GM21717 (cell line): Measurements from ENCODE around the gene FARP1.

ENCODE experiments used
- ATAC-seq: cut with Tn5 transposase; IDR thresholded peaks from one replicate; pipeline ENCODE4 v1.9.1; 2021; ENCODE audit warnings: mild to moderate bottlenecking, moderate library complexity; ENCODE audit not compliant: unreplicated experiment

The FARP1 gene

DNA sequence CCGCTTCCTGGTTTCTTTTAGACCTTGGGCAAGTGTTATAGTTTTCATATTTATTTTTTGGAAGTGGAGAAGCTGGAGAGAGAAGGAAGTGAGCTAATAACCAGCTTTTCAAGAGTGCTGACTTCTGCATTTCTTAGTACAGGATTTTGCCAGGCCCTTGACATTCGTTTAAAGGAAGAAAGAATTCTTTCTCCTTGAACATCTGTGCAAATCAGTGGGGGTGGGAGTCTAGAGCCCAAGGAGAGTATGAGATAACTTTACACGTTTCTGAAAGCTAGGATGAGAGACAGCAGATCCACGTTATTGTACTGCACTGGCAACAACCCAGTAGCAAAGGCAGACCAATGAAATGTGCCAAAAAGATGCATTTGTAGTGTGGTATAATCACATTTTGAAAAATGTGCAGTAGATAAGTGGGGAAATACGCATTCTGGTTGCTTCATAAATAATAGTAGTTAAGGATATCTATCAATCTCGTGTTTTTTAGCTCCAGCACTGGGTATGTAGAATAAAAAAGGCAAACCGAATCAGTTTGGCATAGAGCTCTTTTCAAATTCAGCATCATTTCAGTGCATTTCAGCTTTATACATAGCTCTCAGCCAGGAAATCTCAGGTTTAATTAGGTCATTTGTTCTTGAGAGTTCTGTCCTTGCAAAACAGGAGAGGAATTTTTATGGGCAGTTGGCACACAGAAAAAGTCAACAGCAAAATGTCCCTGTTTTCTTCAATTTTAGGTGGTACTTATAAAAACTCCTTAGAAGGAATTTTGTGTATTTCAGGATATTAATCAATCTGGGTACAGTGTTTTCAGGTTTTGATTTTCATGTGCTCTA is 29.9 kb downstream of the FARP1 start:
- ATAC-seq = no peak

DNA sequence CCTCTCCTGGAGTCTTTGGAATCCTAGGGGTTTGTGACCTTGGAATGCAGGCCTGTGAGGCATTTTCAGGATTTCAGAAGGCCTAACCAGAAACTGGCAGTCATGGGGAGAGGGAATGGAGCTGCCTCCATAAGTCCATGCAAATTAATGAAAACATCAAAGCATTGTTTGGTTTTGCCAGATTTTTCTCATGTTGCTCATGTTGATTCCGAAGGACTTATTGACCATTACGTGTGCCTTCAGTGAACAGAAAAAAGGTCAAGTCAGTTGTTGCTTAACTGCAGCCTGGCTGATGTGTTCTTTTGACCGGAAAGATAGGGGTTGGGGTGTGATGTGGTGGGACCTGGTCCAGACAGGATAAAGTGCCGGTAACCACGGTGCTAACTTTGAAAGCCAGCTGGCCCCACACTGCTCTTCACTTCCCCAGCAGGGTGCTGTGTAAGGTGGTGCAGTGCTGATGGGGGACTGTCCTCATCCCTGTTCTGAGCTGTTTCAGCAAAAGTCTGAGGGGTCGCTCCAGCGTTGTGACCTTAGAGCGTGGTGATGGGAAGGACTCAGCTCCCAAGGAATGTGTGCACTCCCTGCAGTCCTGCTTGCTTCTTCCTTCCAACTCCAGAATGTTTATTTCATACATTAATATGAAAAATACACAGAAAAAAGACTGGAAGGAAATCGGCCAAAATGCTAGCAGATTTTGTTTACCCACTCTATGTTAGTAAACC is 30.7 kb downstream of the FARP1 start:
- ATAC-seq = no peak

DNA sequence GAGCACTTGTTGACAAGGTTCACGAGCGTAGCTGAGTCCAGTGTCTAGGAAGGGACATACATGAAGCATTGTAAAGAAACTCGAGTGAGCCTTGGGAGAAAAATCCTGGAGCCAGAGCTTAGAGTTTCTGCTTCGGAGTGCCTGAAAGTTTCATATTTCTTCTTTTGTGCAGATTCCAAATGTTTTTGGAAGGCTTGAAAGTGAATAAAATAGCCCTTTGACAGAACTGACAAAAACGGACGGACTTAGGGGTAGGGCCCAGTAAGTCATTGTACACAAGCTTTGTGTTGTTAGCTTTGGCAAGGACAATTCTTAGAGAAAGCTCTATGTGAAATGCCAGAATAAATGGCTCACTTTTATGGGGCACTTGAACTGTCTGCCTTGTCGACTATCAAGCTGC is 31.4 kb downstream of the FARP1 start:
- no peak for ATAC-seq

DNA sequence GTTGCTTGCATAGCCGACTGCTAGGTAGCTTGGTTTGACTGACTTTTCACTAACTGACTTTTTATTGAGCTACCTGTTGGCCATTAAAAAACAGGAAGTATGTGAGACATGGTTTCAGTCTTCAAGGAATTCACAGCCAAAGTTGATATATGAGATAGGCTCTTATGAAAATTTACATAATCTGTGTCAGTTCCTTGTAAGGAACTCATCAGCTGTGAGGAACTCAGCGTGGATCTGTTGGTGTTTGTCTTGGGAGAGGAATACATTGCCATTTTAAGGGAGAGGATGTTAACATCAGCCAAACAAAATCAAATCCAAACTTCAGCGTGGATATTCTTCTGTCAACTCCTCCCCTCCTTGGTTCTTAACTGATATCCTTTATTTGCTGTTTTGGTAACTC is 32.1 kb downstream of the FARP1 start:
- no peak for ATAC-seq

DNA sequence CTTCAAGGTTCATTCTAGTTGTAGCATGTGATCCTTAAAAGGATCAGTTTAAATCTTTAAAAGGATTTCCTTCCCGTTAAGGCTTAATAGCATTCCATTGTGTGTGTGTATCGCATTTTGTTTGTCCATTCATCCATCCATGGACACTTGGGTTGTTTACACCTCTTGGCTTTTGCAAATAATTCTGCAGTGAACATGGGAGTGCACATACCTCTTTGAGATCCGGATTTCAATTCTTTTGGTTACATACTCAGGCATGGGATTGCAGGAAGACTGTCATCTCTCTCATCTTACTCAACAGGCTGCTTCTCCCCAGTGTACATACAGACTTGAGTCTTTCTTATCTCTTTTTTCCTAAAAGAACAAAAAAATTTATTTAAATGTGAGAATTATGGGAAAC is 32.9 kb downstream of the FARP1 start:
- no peak for ATAC-seq

DNA sequence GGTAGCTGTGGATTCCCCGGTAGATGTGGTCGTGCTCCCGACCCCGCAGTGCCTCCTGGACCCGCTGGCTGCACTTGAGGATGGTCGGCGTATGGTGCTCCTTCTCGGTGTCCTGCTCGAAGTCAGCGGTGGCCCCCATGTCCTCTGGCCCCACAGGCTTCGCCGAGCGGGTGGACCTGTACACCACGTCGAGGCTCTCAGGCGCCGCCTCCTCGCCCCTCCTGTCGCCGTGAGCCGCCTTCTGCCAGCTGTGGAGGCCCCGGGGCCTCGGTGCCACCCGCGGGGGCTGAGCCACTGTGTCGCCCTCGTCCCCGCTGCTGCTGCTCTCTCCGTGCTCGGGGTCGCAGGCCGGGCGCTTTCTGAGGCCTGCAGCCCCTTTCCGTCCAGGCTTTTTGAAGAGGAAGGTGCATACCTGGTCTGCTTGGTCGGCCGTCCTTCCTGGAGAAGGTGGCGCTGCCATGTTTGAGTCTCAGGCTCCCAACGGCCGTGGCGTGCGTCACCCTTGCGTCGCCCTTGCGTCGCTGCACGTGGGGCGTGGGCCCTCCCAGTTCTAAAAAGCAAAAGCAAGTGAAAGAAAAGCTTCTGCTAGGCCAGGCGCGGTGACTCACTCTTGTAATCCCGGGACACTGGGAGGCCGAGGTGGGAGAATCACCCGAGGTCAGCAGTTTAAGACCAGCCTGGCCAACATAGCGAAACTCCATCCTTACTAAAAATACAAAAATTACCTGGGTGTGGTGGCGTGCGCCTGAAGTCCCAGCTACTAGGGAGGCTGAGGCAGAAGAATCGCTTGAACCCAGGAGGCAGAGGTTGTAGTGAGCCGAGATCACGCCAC is 34.1 kb downstream of the FARP1 start, which contains the start of gene RNF113B:
TSS of gene RNF113B (minus strand) at position 493 of the 832 bp plus-strand sequence. CDS start at position 460, 33 bp downstream.
- no peak for ATAC-seq

DNA sequence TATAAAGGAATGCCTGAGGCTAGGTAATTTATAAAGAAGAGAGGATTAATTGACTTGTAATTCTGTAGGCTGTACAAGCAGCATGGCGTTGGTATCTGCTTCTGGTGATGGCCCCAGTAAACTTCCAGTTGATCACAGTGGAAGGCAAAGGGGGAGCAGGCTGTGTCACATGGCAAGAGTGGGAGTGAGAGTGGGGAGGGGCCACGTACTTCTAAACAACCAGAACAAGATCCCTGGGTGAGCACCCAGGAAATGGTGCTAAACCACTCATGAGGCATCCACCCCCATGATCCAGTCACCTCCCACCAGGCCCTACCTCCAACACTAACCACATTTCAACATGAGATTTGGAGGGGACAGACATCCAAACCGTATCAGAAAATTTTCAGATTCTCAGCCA is 37.2 kb downstream of the FARP1 start:
- no peak for ATAC-seq

DNA sequence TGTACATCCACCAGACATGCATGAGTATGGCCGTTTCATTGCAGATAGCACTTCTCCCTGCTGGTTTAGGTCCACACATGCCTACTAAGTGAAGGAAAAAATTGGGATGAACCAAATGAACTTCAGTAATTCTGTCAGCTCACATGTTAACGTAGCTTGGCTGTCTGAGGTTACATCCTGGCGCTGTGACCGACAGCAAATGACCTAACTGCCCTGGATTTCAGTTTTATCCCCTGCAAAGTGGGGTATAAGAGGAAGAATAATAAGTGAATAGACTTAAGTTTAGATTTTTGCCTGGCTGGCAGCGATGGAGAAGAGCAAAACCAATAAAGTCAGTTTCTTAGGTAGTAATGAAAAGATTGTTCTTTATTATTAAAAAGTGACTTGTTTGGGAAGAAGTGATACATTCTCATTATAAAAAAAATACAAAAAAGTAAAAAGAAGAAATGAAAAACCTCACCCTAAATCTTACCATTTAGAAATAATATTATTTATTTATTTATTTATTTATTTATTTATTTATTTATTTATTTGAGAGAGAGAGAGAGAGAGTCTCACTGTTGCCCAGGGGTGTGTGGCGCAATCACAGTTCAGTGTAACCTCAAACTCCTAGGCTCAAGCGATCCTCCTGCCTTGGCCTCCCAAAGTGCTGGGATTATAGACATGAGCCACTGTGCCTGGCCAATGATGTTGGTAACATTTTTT is 38.4 kb downstream of the FARP1 start:
- ATAC-seq = no peak

DNA sequence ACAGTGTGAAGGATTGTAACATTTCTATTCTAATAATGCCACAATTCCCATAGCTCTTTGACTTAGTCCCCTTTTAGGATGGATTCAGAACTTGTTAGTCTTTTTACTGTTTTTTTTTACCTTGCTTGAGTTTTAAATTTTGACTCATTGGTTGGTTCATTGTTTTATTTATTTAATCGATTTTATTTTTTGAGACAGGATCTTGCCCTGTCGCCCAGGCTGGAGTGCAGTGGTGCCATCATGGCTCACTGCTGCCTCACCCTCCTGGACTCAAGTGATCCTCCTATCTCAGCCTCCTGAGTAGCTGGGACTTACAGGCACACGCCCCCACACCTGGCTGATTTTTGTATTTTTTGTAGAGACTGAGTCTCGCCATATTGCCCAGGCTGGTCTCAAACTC is 39.3 kb downstream of the FARP1 start:
- ATAC-seq = no peak

DNA sequence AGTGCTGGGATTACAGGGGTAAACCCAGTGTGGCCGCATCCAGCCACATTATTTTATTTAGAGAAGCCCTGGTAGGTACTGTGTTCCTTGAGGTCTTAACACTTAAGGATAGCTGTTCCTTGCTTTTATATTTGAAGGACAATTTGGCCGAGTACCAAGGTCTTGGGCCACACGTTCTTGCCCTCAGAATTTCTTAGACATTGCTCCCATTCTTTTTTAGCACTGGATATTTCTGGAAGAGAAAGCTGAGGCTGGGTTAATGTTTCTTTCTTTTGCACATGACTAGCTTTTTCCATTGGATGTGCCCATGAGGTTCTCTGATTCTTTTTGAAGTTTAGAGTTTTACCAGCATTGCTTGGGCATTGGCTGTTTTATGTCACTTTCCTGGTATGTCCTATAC is 39.7 kb downstream of the FARP1 start:
- ATAC-seq = no peak

DNA sequence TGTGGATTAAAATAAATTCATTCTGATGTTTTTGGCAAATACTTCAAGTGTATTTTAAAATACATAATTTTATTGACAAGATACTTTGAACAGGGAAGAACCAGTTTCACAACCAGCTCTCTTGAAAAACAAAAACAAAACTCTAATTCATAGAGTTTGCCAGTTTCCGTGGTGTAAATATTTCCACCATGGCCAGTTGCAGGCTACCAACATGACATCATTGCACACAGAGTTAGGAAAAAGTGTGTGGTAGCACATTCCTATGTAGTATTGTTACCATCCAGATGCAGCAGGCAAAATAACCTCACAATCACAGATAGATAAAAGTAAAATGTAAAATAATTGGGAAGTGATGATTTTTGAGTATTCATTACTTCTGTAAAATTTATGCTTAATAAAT is 41.9 kb downstream of the FARP1 start:
- ATAC-seq = no peak

DNA sequence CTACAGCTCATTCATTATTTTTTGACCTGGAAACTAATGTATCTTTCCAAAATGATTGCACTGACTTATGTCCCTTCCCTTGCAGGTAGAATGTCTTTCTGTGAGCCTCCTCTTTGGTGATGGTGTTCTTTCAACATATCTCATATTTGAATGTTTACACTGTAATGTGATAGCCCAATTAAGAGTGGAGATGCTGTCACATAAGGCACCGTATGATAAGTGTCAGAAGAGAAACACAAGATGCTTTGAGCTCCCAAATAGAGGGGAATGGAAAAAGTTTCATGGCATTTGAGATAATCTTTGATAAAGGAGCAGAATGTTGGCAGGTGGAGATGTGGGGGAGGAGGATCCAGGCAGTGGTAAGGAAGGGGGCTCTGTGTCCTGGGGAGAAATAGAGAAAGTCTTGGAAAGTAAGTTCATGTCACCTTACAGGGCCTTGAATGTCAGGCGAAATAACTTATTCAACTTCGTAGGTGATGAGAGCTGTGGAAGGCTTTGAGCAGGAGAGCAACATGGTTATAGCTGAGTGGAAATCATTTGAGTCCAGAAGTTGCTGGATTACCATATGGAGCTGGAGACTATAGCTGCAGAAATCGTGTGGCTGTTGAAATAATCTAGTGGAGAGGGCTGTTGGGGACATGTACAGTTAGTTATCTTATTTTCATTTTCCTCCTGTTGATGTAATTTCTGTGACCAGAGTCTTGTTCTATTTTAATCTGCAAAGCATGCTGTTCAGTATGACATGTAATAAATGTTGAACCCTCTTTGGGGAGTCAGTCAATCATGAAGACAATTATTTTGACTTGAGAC is 44.5 kb downstream of the FARP1 start:
- no peak for ATAC-seq

DNA sequence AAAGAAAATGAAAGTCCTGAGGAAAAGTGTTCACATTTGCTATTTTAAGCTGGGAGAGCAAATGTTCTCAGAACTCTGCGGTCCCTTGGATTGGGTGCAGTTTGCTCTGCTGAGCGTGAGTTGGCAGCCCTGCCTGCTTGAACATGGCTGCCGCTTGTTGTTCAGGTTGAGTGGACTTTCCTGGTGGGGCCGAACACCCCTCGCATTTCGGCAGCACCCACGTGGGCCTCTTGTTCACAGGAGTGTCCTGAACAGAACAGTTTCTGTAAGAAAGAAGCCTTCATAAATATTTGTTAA is 45.0 kb downstream of the FARP1 start:
- ATAC-seq = no peak

DNA sequence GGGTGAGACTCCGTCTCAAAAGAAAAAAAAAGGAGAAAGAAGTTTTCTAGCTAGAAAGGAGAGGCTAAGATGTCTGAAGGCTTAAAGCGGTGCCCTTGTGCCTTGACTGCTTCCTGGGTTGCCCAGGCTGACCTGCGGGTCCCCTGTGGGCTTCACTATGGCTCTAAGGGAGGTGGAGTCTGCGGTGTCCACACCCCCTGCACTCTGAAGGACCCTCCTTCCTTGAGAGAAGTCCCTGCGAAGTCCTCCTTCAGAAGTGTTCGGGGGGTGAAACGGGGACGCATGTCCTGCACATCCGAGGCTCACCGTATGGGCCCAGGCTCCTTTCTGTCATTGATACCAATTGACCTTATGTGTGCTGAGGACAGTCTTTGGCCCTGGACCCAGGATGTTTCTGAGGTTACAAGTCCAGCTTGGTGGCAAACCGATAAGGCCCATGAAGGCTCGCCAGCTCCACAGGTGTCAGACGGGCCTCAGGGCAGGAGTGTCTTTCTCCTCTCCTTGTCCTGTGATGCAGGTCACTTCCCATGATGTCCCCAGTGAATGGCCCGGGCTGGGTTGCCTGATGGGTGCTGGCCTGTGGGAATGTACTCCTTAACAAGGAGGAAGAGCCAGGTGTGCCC is 45.8 kb downstream of the FARP1 start:
- ATAC-seq = no peak

DNA sequence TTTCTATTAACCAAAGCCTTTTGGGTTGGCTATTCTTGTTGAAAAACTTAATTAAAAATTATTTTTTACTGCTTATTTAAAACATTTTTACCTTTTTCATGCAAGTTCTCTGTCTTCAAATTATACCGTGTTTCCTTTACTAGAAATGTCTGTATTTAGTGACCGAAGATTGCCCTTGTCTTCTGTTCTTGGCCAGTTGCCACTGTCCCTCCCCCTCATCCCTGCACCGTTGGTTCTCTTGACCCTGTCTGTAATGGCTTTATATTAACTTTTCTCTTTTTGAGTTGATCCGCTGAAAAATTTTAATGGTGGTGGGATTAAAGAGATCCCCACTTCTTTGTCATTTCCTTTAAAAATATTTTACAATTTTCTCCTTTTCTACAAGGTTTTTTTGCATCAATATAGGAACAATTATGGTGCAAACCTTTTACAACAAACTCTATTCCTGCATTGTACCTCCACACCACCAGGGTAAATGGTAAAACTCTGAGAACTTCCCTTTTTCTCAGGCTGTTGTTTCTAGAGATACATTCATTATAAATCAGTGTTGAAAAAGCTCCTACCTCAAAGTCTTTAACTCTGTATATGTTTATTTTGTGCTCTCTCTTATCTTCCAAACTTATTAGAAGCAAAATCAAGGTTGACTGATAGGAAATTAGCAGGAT is 47.1 kb downstream of the FARP1 start:
- no peak for ATAC-seq

DNA sequence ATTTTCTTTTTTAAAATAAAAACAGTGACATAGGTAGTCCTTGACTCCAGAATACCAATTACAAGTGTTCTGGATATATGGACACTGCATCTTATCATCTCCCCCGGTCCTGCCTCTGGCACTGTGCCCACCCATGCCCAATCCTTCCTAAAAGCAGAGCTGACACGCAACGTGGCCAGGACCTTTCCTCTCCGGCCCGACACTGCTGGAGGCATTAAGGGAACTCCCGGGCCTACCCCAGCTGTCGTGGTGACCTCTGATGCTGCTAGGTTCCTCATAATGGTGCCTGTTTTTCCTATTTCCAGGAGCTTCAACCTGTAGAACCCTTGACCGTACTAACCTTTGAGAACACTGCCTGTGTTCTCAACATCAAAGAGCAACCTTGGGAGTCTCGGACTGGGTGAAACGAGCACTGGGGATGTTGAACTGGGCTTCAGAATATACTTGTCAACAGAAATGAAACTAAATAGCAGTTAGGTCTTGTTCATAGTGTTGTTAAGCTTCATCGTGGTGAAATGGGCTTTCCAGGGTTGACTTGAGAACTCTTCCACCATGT is 48.1 kb downstream of the FARP1 start:
- no peak for ATAC-seq

DNA sequence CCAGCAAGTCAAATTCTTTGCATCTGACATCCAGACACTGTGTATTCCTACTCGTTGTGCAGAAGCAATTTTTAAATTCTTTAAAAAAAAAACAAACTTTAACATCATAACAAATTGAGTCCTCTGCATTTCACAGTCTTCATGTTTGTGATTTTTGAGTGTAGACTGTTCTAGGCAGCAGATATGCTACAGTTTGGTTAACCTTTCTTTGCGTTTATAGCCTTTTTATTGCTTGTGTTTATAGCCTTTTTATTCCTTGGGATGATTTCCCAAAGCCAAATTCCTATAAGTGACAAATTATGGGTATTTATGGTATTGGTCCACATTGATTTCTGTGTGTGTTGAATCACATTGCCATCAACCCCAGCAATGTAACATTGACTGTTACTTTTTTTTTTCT is 49.1 kb downstream of the FARP1 start:
- ATAC-seq = no peak

DNA sequence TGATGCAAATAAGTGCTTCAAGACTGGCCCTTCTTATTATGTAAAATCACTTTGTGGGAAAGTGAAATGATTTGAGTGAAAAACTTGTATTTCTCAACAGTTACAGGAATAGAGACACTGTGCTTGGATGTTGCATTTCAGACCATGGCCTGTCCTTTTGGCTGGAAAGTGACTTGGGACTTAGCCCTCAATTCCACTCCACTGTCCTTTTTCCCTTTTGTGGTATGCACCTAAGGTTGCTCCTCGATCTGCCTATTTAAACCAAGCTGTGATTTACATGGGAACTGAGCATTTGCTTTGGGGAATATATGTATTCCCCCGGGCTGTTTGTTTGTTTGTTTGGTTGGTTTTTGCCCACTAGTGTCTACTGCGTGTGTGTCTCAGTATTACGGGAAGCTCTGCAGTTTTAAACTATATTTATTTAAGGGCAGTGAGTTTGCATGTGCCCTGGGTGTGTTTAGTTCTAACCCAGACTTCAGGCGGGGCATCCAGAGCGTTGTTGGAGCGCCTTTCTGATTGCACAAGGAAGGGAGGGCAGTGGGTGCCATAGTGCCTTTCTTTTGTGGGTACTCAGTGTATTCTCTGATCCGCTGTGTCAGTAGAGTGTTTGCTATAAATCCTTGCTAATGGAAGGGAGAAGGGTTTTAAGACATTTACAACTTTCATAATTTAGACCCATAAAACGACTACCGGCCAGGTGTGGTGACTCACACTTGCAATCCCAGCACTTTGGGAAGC is 52.3 kb downstream of the FARP1 start:
- no peak for ATAC-seq
